Duodenal mucosa (tissue), 2 donors: ENCODE measurements around the gene NXPE4.

ENCODE experiments used
- H3K27ac ChIP-seq: one replicate; pipeline ENCODE4 v1.7.0; 2013; ENCODE audit warnings: low read depth, low read length
- H3K27me3 ChIP-seq, 2 donors: one replicate each; pipeline ENCODE4 v1.7.0; 2013; ENCODE audit warnings: low read length in 2 of 2, control low read depth in 1 of 2; ENCODE audit not compliant: insufficient read depth in 2 of 2, control insufficient read depth in 1 of 2
- H3K36me3 ChIP-seq, 2 donors: one replicate each; pipeline ENCODE4 v1.7.0; 2013; ENCODE audit warnings: low read length in 2 of 2, control low read depth in 1 of 2; ENCODE audit not compliant: insufficient read depth in 2 of 2, control insufficient read depth in 1 of 2
- H3K4me1 ChIP-seq, 2 donors: one replicate each; pipeline ENCODE4 v1.7.0; 2013; ENCODE audit warnings: low read length in 2 of 2, control low read depth in 1 of 2; ENCODE audit not compliant: insufficient read depth in 2 of 2, control insufficient read depth in 1 of 2
- H3K4me3 ChIP-seq, 2 donors: one replicate each; pipeline ENCODE4 v1.7.0; 2013; ENCODE audit warnings: low read length in 2 of 2, low read depth in 1 of 2
- H3K9ac ChIP-seq, 2 donors: one replicate each; pipeline ENCODE4 v1.7.0; 2013; ENCODE audit warnings: low read length in 2 of 2, low read depth in 1 of 2
- H3K9me3 ChIP-seq, 2 donors: one replicate each; pipeline ENCODE4 v1.7.0; 2013; ENCODE audit warnings: low read length in 2 of 2, control low read depth in 1 of 2; ENCODE audit not compliant: control insufficient read depth in 1 of 2

Gene NXPE4

GRCh38 chr11:114598461-114598860, 2.9 kb upstream of the NXPE4 start:
- H3K36me3 ChIP-seq = no peaks in the 10 kb centered on the region
- no peak overlapping the region for H3K27ac ChIP-seq
- H3K9me3 ChIP-seq = peaks cover 0 to 3% of the 10 kb centered on the region in 2 donors
- H3K9ac ChIP-seq = no peak overlapping the region
- H3K4me3 ChIP-seq = no peak overlapping the region
- no peaks in the 10 kb centered on the region for H3K4me1 ChIP-seq
- H3K27me3 ChIP-seq = no peaks in the 10 kb centered on the region

GRCh38 chr11:114596175-114596919, 761 bp upstream of the NXPE4 start:
- Histone ChIP-seq H3K4me3 (no peak overlapping the region), H3K4me1 (no peaks in the 10 kb centered on the region), H3K9ac (no peak overlapping the region), H3K36me3 (no peaks in the 10 kb centered on the region), H3K9me3 (no peaks in the 10 kb centered on the region), H3K27ac (no peak overlapping the region), H3K27me3 (no peaks in the 10 kb centered on the region)

GRCh38 chr11:114594703-114595102, 883 bp downstream of the NXPE4 start:
- H3K36me3 ChIP-seq = no peaks in the 10 kb centered on the region
- H3K9me3 ChIP-seq = no peaks in the 10 kb centered on the region
- H3K4me3 ChIP-seq = no peak overlapping the region
- H3K9ac ChIP-seq = no peak overlapping the region
- H3K27me3 ChIP-seq = no peaks in the 10 kb centered on the region
- H3K4me1 ChIP-seq = no peaks in the 10 kb centered on the region
- H3K27ac ChIP-seq = no peak overlapping the region

- Histone ChIP-seq H3K27me3 (no peaks in the 10 kb centered on the region), H3K36me3 (no peaks in the 10 kb centered on the region), H3K9ac (no peak overlapping the region), H3K4me3 (no peak overlapping the region), H3K4me1 (no peaks in the 10 kb centered on the region), H3K27ac (no peak overlapping the region), H3K9me3 (peaks cover 19 to 24% of the 10 kb centered on the region in 2 donors)
Measured at GRCh38 chr11:114587398-114587953, 8.1 kb downstream of the NXPE4 start.

GRCh38 chr11:114586797-114587196, 8.8 kb downstream of the NXPE4 start:
- H3K4me1 ChIP-seq = no peaks in the 10 kb centered on the region
- no peaks in the 10 kb centered on the region for H3K36me3 ChIP-seq
- no peaks in the 10 kb centered on the region for H3K27me3 ChIP-seq
- no peak overlapping the region for H3K4me3 ChIP-seq
- H3K9me3 ChIP-seq = peaks cover 19 to 24% of the 10 kb centered on the region in 2 donors
- H3K9ac ChIP-seq = no peak overlapping the region
- H3K27ac ChIP-seq = no peak overlapping the region

- no peak overlapping the region for H3K4me3 ChIP-seq
- H3K4me1 ChIP-seq = no peaks in the 10 kb centered on the region
- H3K27me3 ChIP-seq = no peaks in the 10 kb centered on the region
- H3K9me3 ChIP-seq = no peaks in the 10 kb centered on the region
- H3K9ac ChIP-seq = no peak overlapping the region
- no peaks in the 10 kb centered on the region for H3K36me3 ChIP-seq
- no peak overlapping the region for H3K27ac ChIP-seq
Measured at GRCh38 chr11:114571712-114572111, 23.9 kb downstream of the NXPE4 start.

- no peak overlapping the region for H3K27ac ChIP-seq
- no peak overlapping the region for H3K9ac ChIP-seq
- H3K27me3 ChIP-seq = no peaks in the 10 kb centered on the region
- H3K4me3 ChIP-seq = no peak overlapping the region
- H3K4me1 ChIP-seq = no peaks in the 10 kb centered on the region
- no peaks in the 10 kb centered on the region for H3K9me3 ChIP-seq
- H3K36me3 ChIP-seq = no peaks in the 10 kb centered on the region
Measured at GRCh38 chr11:114569801-114570200, 25.8 kb downstream of the NXPE4 start.

GRCh38 chr11:114566276-114566675, 29.3 kb downstream of the NXPE4 start:
- Histone ChIP-seq H3K36me3 (no peaks in the 10 kb centered on the region), H3K9me3 (no peaks in the 10 kb centered on the region), H3K27ac (no peak overlapping the region), H3K27me3 (no peaks in the 10 kb centered on the region), H3K4me3 (no peak overlapping the region), H3K4me1 (no peaks in the 10 kb centered on the region), H3K9ac (no peak overlapping the region)

- Histone ChIP-seq H3K9ac (no peak overlapping the region), H3K27ac (no peak overlapping the region), H3K4me1 (no peaks in the 10 kb centered on the region), H3K9me3 (no peaks in the 10 kb centered on the region), H3K36me3 (no peaks in the 10 kb centered on the region), H3K27me3 (no peaks in the 10 kb centered on the region), H3K4me3 (no peak overlapping the region)
Measured at GRCh38 chr11:114564831-114565230, 30.8 kb downstream of the NXPE4 start.

GRCh38 chr11:114563077-114563476, 32.5 kb downstream of the NXPE4 start:
- no peak overlapping the region for H3K27ac ChIP-seq
- H3K4me1 ChIP-seq = no peaks in the 10 kb centered on the region
- no peak overlapping the region for H3K4me3 ChIP-seq
- H3K9ac ChIP-seq = no peak overlapping the region
- H3K36me3 ChIP-seq = no peaks in the 10 kb centered on the region
- no peaks in the 10 kb centered on the region for H3K9me3 ChIP-seq
- no peaks in the 10 kb centered on the region for H3K27me3 ChIP-seq
